Neural progenitor cell (in vitro differentiated cells): ENCODE measurements around the gene COL15A1. TPM values are rescaled to one million over a fixed set of nuclear protein-coding genes. Genes with fewer than 3 reads are reported as not detected.

ENCODE experiments used
- DNase-seq: peaks from one replicate; pipeline ENCODE4 v3.0.0-alpha.2; 2016; ENCODE audit warnings: low spot score
- H2AFZ ChIP-seq: fragments of 200-600 bp; sonication (generic); replicated peaks from 2 replicates; pipeline ENCODE4 v1.6.1; 2016; ENCODE audit warnings: antibody characterized with exemption
- H3F3A ChIP-seq: fragments of 200-600 bp; sonication (generic); 2 replicates; pipeline ENCODE4 v1.6.1; 2016; ENCODE audit warnings: antibody characterized with exemption, low read depth
- H3K27ac ChIP-seq: fragments of 200-600 bp; sonication (generic); 2 replicates; pipeline ENCODE4 v1.5.1; 2016; ENCODE audit warnings: mild to moderate bottlenecking
- H3K27me3 ChIP-seq: fragments of 200-600 bp; sonication (generic); 2 replicates; pipeline ENCODE4 v1.6.1; 2016; ENCODE audit warnings: mild to moderate bottlenecking, moderate library complexity
- H3K36me3 ChIP-seq: fragments of 200-600 bp; sonication (generic); 2 replicates; pipeline ENCODE4 v1.5.1; 2016
- H3K4me1 ChIP-seq: fragments of 200-600 bp; sonication (generic); 2 replicates; pipeline ENCODE4 v1.6.1; 2016; ENCODE audit warnings: mixed run types
- H3K4me2 ChIP-seq: fragments of 200-600 bp; sonication (generic); 2 replicates; pipeline ENCODE4 v1.6.1; 2016
- H3K4me3 ChIP-seq: fragments of 200-600 bp; sonication (generic); 2 replicates; pipeline ENCODE4 v1.5.1; 2016
- H3K79me2 ChIP-seq: fragments of 200-600 bp; sonication (generic); 2 replicates; pipeline ENCODE4 v1.6.1; 2016; ENCODE audit warnings: low read depth
- H3K9ac ChIP-seq: fragments of 200-600 bp; sonication (generic); 2 replicates; pipeline ENCODE4 v1.6.1; 2016
- H3K9me3 ChIP-seq: fragments of 200-600 bp; sonication (generic); 2 replicates; pipeline ENCODE4 v1.5.1; 2016; ENCODE audit warnings: low read depth
- H4K20me1 ChIP-seq: fragments of 200-600 bp; sonication (generic); 2 replicates; pipeline ENCODE4 v1.6.1; 2016; ENCODE audit warnings: low read depth
- H3K27ac Mint-ChIP-seq: 3 replicates; pipeline ENCODE4 v1.8.0; 2021; ENCODE audit warnings: mixed read lengths
- H3K27me3 Mint-ChIP-seq: 2 replicates; pipeline ENCODE4 v1.8.0; 2022; ENCODE audit warnings: low read depth, mild to moderate bottlenecking, inconsistent platforms, moderate library complexity, mixed read lengths; ENCODE audit not compliant: insufficient read depth
- H3K36me3 Mint-ChIP-seq: 3 replicates; pipeline ENCODE4 v1.8.0; 2021; ENCODE audit warnings: mixed read lengths
- H3K4me1 Mint-ChIP-seq: 3 replicates; pipeline ENCODE4 v1.8.0; 2021; ENCODE audit warnings: mixed read lengths
- H3K4me3 Mint-ChIP-seq: 3 replicates; pipeline ENCODE4 v1.8.0; 2021; ENCODE audit warnings: mild to moderate bottlenecking, moderate library complexity, mixed read lengths
- H3K9me3 Mint-ChIP-seq: 3 replicates; pipeline ENCODE4 v1.8.0; 2020; ENCODE audit warnings: mixed read lengths
- EZH2 ChIP-seq: fragments of 200-600 bp; sonication (generic); IDR thresholded peaks from 2 replicates; pipeline ENCODE4 v1.6.1; 2017; ENCODE audit warnings: antibody characterized with exemption, mild to moderate bottlenecking, moderate library complexity
- EZH2phosphoT487 ChIP-seq: fragments of 200-600 bp; sonication (generic); IDR thresholded peaks from 2 replicates; pipeline ENCODE4 v1.6.1; 2017; ENCODE audit warnings: antibody characterized with exemption
- total RNA-seq: library from RNA; depleted of rRNA; stranded (reverse); fragments of >200 nt; gene quantifications from 2 replicates; pipeline ENCODE4 v1.2.3, GENCODE V29; 2015; ENCODE audit warnings: low replicate concordance
- TF ChIP-seq, protein P1 (sequence below): fragments of 200-600 bp; sonication (generic); IDR thresholded peaks from 2 replicates; pipeline ENCODE4 v1.5.1; 2017; ENCODE audit warnings: antibody characterized with exemption, mild to moderate bottlenecking

The COL15A1 gene
- total RNA-seq, 1 donor from 2014 or later = 3.2 TPM

GRCh38 chr9:98907055-98907454 is 36.7 kb upstream of the COL15A1 start:
- no peak overlapping the region for H3K4me3 Mint-ChIP-seq
- Histone ChIP-seq H3K9me3 (no peaks in the 10 kb centered on the region), H3K36me3 (no peaks in the 10 kb centered on the region), H3K4me3 (no peak overlapping the region), H3K4me2 (no peak overlapping the region), H3F3A (no peaks in the 10 kb centered on the region), H3K27ac (no peak overlapping the region), H4K20me1 (no peaks in the 10 kb centered on the region), H3K4me1 (peaks cover 10% of the 10 kb centered on the region), H3K27me3 (no peaks in the 10 kb centered on the region), H3K9ac (no peak overlapping the region), H3K79me2 (no peaks in the 10 kb centered on the region), H2AFZ (no peak overlapping the region)
- no peaks in the 10 kb centered on the region for H3K36me3 Mint-ChIP-seq
- DNase-seq = no peak
- H3K27me3 Mint-ChIP-seq = peaks cover 9% of the 10 kb centered on the region
- H3K9me3 Mint-ChIP-seq = no peaks in the 10 kb centered on the region
- peaks cover 4% of the 10 kb centered on the region for H3K4me1 Mint-ChIP-seq
- TF ChIP-seq, protein P1, sequence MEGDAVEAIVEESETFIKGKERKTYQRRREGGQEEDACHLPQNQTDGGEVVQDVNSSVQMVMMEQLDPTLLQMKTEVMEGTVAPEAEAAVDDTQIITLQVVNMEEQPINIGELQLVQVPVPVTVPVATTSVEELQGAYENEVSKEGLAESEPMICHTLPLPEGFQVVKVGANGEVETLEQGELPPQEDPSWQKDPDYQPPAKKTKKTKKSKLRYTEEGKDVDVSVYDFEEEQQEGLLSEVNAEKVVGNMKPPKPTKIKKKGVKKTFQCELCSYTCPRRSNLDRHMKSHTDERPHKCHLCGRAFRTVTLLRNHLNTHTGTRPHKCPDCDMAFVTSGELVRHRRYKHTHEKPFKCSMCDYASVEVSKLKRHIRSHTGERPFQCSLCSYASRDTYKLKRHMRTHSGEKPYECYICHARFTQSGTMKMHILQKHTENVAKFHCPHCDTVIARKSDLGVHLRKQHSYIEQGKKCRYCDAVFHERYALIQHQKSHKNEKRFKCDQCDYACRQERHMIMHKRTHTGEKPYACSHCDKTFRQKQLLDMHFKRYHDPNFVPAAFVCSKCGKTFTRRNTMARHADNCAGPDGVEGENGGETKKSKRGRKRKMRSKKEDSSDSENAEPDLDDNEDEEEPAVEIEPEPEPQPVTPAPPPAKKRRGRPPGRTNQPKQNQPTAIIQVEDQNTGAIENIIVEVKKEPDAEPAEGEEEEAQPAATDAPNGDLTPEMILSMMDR = no peak
- TF ChIP-seq EZH2phosphoT487 (no peak), EZH2 (no peak)
- H3K27ac Mint-ChIP-seq = no peak overlapping the region

GRCh38 chr9:98908897-98909634 is 34.6 kb upstream of the COL15A1 start:
- no peak overlapping the region for H2AFZ ChIP-seq
- Mint-ChIP-seq H3K36me3 (no peaks in the 10 kb centered on the region), H3K9me3 (no peaks in the 10 kb centered on the region), H3K4me3 (no peak overlapping the region), H3K27ac (no peak overlapping the region), H3K27me3 (peaks cover 10% of the 10 kb centered on the region), H3K4me1 (peaks cover 4% of the 10 kb centered on the region)
- no peak overlapping the region for H3K27ac ChIP-seq
- H3K4me1 ChIP-seq = peaks cover 10% of the 10 kb centered on the region
- H3K27me3 ChIP-seq = no peaks in the 10 kb centered on the region
- no peaks in the 10 kb centered on the region for H3K79me2 ChIP-seq
- H3F3A ChIP-seq = no peaks in the 10 kb centered on the region
- no peaks in the 10 kb centered on the region for H3K36me3 ChIP-seq
- no peak overlapping the region for H3K4me2 ChIP-seq
- H3K9me3 ChIP-seq = no peaks in the 10 kb centered on the region
- no peaks in the 10 kb centered on the region for H4K20me1 ChIP-seq
- DNase-seq = no peak
- no peak overlapping the region for H3K9ac ChIP-seq
- no peak for TF ChIP-seq EZH2phosphoT487
- TF ChIP-seq, protein P1 = no peak
- TF ChIP-seq EZH2 = no peak
- no peak overlapping the region for H3K4me3 ChIP-seq

- peaks cover 10% of the 10 kb centered on the region for H3K4me1 ChIP-seq
- H2AFZ ChIP-seq = no peak overlapping the region
- H3K79me2 ChIP-seq = no peaks in the 10 kb centered on the region
- H3K9ac ChIP-seq = no peak overlapping the region
- no peak for DNase-seq
- no peaks in the 10 kb centered on the region for H4K20me1 ChIP-seq
- no peaks in the 10 kb centered on the region for H3F3A ChIP-seq
- H3K4me2 ChIP-seq = no peak overlapping the region
- Mint-ChIP-seq H3K4me1 (peaks cover 4% of the 10 kb centered on the region), H3K36me3 (no peaks in the 10 kb centered on the region), H3K4me3 (no peak overlapping the region), H3K9me3 (no peaks in the 10 kb centered on the region), H3K27ac (no peak overlapping the region), H3K27me3 (peaks cover 14% of the 10 kb centered on the region)
- H3K27ac ChIP-seq = no peak overlapping the region
- H3K4me3 ChIP-seq = no peak overlapping the region
- H3K36me3 ChIP-seq = no peaks in the 10 kb centered on the region
- no peaks in the 10 kb centered on the region for H3K27me3 ChIP-seq
- TF ChIP-seq EZH2 = no peak
- no peak for TF ChIP-seq EZH2phosphoT487
- TF ChIP-seq, protein P1 = no peak
- no peaks in the 10 kb centered on the region for H3K9me3 ChIP-seq
These were observed 33.8 kb upstream of the COL15A1 start for GRCh38 chr9:98909935-98910334.
